C4-2B (cell line): Measurements from ENCODE around the gene ZNF585A.

Source experiments
- CTCF ChIP-seq: fragments of 450-650 bp; conservative IDR thresholded peaks from 2 replicates; pipeline ENCODE4 v1.5.1; 2017; ENCODE audit warnings: mild to moderate bottlenecking
- ZFX ChIP-seq: fragments of 450-650 bp; IDR thresholded peaks from 2 replicates; pipeline ENCODE4 v1.6.1; 2017

GRCh38 chr19:37218592-37218935 lies 46.1 kb upstream of the ZNF585A start:
- TF ChIP-seq CTCF (no peak; the same call in 1 of the 2 replicates), ZFX (no peak)
